ENCODE measurements around the gene MARVELD1. TPM values are rescaled to one million over a fixed set of nuclear protein-coding genes. Genes with fewer than 3 reads are reported as not detected.

Gene MARVELD1
- total RNA-seq, 1 experiment from 2014 or later: 40.1 TPM

DNA sequence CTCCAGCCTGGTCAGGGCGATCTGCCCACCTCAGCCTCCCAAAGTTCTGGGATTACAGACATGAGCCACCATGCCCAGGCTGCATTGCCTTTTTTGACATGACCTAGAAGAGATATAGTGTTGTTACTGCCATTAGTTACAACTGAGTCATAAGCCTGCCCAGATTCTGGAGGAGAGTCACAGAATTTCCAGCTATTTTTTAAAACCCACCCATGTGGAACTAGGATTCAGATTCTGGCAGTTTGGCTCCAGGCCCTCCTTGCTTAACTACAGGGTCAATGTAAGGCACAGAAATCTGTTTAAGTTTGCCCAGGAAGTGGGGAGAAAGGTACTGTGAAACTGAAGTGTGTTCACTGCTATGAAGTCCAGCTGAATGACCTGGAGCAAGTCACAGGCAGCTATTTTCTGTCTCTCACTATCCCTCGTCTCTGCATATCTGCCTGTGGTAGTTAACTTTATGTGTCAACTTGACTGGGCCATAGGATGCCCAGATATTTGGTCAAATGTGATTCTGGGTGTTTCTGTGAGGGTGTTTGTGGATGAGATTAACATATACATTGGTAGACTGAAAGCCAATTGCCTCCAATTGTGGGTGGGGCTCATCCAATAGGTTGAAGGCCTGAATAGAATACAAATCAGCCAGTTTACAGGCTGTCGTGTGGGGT lies 8.4 kb upstream of the MARVELD1 start:
- POLR2A ChIA-PET (ENCODE audit: unreplicated experiment): no interaction called here
- no peak overlapping the region for H2AFZ ChIP-seq

GRCh38 chr10:97707134-97707861 lies 6.2 kb upstream of the MARVELD1 start:
- no peaks in the 10 kb centered on the region for H3K9me3 ChIP-seq (ENCODE audit: insufficient read depth, low read depth)
- ChIA-PET CTCF (no interaction called here), POLR2A (ENCODE audit: unreplicated experiment) (no interaction called here)
- no TSS peak for BruUV-seq (replicated peaks)
- no peak overlapping the region for H3K4me3 ChIP-seq
- H3K79me2 ChIP-seq (ENCODE audit: low read depth): no peaks in the 10 kb centered on the region
- no peaks in the 10 kb centered on the region for H4K20me1 ChIP-seq (ENCODE audit: insufficient read depth)
- no peaks in the 10 kb centered on the region for H3K9me2 ChIP-seq (ENCODE audit: insufficient read depth)
- no peak overlapping the region for H3K27ac ChIP-seq
- intact Hi-C loops (cut with micrococcal nuclease; ENCODE audit: unreplicated experiment): no loop called here
- H3K4me2 ChIP-seq: no peak overlapping the region
- no peak for DNase-seq
- no peaks in the 10 kb centered on the region for H3K36me3 ChIP-seq (ENCODE audit: low read depth)
- H3K27me3 ChIP-seq (ENCODE audit: insufficient read depth, low read depth): no peaks in the 10 kb centered on the region
- 0 out of 2 replicates have a peak, but pooled peaks cover 5% of the 10 kb centered on the region for H3F3A ChIP-seq (ENCODE audit: insufficient read depth, low read depth)
- 0 out of 2 replicates have a peak, but pooled peaks cover 9% of the 10 kb centered on the region for H3K4me1 ChIP-seq (replicated peaks; ENCODE audit: insufficient read depth)
- no peak overlapping the region for H2AFZ ChIP-seq
- TF ChIP-seq EZH2 (IDR thresholded peaks at IDR 0.05; ENCODE audit: low read depth): no peak

More for the DNA sequence above, 8.4 kb upstream of the MARVELD1 start:
- intact Hi-C loops (cut with micrococcal nuclease; ENCODE audit: unreplicated experiment): no loop called here
- TF ChIP-seq, protein P1, sequence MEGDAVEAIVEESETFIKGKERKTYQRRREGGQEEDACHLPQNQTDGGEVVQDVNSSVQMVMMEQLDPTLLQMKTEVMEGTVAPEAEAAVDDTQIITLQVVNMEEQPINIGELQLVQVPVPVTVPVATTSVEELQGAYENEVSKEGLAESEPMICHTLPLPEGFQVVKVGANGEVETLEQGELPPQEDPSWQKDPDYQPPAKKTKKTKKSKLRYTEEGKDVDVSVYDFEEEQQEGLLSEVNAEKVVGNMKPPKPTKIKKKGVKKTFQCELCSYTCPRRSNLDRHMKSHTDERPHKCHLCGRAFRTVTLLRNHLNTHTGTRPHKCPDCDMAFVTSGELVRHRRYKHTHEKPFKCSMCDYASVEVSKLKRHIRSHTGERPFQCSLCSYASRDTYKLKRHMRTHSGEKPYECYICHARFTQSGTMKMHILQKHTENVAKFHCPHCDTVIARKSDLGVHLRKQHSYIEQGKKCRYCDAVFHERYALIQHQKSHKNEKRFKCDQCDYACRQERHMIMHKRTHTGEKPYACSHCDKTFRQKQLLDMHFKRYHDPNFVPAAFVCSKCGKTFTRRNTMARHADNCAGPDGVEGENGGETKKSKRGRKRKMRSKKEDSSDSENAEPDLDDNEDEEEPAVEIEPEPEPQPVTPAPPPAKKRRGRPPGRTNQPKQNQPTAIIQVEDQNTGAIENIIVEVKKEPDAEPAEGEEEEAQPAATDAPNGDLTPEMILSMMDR (conservative IDR thresholded peaks at IDR 0.05): no peak
- TF ChIP-seq EZH2 (IDR thresholded peaks at IDR 0.05; ENCODE audit: low read depth): no peak
- Histone ChIP-seq H3K4me3 (no peak overlapping the region), H3K9me2 (ENCODE audit: insufficient read depth) (no peaks in the 10 kb centered on the region), H4K20me1 (ENCODE audit: insufficient read depth) (no peaks in the 10 kb centered on the region), H3K4me2 (no peak overlapping the region), H3K79me2 (ENCODE audit: low read depth) (no peaks in the 10 kb centered on the region), H3F3A (ENCODE audit: insufficient read depth, low read depth) (0 out of 2 replicates have a peak, but pooled peaks cover 5% of the 10 kb centered on the region), H3K4me1 (replicated peaks; ENCODE audit: insufficient read depth) (0 out of 2 replicates have a peak, but pooled peaks cover 9% of the 10 kb centered on the region), H3K9me3 (ENCODE audit: insufficient read depth, low read depth) (no peaks in the 10 kb centered on the region), H3K27me3 (ENCODE audit: insufficient read depth, low read depth) (no peaks in the 10 kb centered on the region), H3K27ac (no peak overlapping the region), H3K36me3 (ENCODE audit: low read depth) (no peaks in the 10 kb centered on the region)
- DNase-seq: no peak
- CTCF ChIA-PET: no interaction called here
- no TSS peak for BruUV-seq (replicated peaks)

DNA sequence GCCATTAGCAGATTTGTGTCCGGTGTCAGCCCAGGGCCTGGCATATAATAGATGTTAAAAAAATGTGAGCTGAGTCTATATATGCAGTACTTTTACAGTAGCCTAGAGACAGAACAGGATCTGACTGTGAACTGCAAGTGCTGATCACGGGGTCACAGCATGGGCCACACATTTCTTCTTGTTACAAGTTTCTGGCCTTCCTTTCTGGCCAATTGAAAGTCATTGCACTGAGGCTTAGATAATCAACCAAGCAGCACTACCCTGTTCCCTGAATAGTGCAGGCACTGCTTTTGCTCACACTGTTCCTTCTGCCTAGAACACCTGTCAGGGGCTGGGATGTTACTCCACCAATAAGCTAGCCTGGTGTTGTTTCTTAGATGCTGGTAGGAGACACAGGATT lies 5.4 kb upstream of the MARVELD1 start:
- ChIA-PET POLR2A (ENCODE audit: unreplicated experiment) (interaction anchor here (0.7 kb wide), 1 partner anchor 18 kb away, joined by 3 read pairs; no protein-coding TSS in a partner anchor), CTCF (no interaction called here)
- Histone ChIP-seq H3K9me2 (ENCODE audit: insufficient read depth) (no peaks in the 10 kb centered on the region), H3K79me2 (ENCODE audit: low read depth) (peaks cover 4% of the 10 kb centered on the region; the same call in 1 of the 2 replicates), H3K36me3 (ENCODE audit: low read depth) (no peaks in the 10 kb centered on the region), H3K4me1 (replicated peaks; ENCODE audit: insufficient read depth) (peaks cover 9% of the 10 kb centered on the region; the same call in 1 of the 2 replicates), H4K20me1 (ENCODE audit: insufficient read depth) (no peaks in the 10 kb centered on the region), H3K4me2 (no peak overlapping the region), H3K27me3 (ENCODE audit: insufficient read depth, low read depth) (no peaks in the 10 kb centered on the region), H3K27ac (no peak overlapping the region), H3K9me3 (ENCODE audit: insufficient read depth, low read depth) (no peaks in the 10 kb centered on the region), H3F3A (ENCODE audit: insufficient read depth, low read depth) (0 out of 2 replicates have a peak, but pooled peaks cover 5% of the 10 kb centered on the region), H2AFZ (no peak overlapping the region), H3K4me3 (no peak overlapping the region)
- TF ChIP-seq, protein P1 (conservative IDR thresholded peaks at IDR 0.05): no peak
- TF ChIP-seq EZH2 (IDR thresholded peaks at IDR 0.05; ENCODE audit: low read depth): no peak
- no peak for DNase-seq
- intact Hi-C loops (cut with micrococcal nuclease; ENCODE audit: unreplicated experiment): no loop called here
- BruUV-seq (replicated peaks): no TSS peak

Data from PC-9 (cell line).